ENCODE data around the gene PKD1L1.

The PKD1L1 gene

DNA sequence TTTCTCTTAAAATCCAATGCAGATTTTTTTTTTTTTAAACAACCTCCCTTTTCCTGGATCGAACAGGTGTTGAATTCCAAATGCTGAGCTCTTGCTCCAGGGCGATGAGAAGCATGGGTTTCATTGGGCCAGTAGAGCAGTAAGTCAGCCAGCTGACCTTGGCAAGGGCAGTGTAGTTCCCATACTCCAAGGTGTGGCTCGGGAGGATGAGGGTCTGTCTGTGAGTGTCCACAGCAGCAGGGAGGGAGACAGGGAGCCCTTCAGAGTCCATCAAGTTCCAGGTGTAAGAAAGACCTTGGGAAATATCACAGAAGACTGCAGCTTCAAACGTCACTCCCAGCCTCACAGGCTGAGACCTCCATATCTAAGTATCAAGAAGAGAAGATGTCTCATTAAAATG, 50.4 kb downstream of the PKD1L1 start:
- DNase-seq: no peak

DNA sequence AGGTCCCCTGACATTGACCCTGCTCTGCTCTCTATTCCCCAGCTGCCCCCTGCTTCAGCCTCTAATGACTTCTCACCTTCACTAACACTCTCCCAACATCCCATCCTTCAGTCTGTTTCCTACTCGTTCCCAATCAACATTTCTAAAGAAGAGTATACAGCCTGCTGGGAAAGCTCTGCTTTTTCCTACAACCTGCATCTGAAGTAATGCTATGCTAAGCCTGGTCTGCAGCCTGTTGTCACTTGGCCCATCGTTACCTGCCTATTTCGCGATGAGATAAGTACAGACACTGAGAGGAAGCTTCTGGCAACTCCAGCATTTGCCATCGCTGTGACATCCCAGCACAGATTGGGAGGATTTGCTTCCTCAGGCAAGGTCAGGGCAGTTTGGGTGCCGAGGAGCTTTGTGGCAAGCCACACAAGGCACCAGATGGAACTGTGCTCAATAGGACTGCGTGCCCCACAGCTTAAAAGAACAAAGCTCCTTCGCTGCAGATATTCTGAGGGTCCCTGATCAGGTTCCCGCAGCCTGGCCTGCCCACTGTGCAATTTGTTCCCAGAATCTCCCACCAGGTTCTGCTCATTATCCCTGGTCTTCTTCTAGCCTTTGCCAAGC, 51.4 kb downstream of the PKD1L1 start:
- DNase-seq: no peak

DNA sequence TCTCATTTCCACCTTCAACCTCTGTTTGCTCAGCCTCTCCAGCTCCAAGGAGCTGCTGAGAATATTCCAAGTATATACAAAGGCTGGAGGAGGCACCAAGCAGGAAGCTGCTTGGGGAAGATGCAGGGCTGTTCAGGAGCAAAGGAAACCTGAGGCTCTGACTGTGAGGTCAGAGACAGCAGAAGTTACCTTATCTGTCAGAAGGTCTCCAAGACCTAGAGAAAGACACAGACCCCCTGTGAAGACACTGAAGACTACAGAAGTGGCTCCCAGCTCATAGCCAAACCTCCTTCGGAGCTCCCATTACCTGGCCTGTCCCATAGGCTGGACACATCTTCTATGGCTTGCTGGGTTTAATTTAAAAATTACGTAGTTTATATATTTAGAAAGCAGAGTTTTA, 53.2 kb downstream of the PKD1L1 start:
- no peak for DNase-seq

DNA sequence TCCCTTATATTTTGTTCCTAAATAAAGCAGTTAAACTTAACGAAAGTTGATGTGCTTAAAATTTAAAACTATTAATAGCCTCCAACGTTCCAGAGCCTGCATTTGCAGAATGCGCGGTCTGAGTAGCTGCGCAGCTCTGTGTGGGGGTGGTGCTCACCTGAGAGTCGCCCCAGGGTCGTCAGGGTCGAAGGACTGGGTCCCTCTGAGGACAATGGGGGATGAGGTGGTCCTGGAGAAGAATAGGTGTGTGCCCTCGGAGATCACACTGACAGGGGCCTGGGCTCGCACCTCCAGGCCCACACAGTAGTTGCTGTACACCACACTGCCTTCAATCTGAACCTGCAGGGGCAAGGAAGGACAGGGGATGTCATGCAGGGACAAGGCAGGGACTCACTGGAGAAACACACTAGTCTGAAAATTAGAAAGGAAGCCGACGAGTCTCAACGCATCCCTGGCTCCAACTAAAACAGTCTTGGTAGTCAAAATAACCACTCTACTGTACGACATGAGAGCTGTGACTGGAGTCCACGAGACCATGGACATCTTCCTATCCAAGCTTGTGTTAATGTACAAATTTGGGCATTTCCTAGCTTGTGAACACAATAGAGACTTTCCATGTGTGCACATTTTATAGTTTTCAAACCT, 54.4 kb downstream of the PKD1L1 start:
- no peak for DNase-seq

DNA sequence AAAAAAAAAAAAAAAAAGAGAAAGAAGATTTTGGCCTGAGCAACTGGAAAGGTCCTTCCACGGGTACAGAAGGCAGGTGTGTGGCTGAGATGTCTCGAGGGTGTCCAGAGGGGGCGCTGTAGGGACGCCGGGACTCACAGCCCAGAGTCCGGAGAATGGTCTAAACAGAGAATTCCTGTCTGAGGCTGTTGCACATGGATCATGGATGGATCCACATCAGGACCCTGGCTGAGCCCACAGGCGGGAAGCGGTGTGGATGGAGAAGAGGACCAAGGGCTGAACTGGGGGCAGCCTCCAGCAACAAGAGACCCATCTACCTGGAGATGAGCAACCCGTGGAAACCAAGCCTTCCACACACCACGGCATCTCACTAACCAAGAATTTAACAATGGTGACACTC, 55.0 kb downstream of the PKD1L1 start:
- DNase-seq: no peak

- DNase-seq: no peak
Observed at GRCh38 chr7:47890606-47891005, 57.7 kb downstream of the PKD1L1 start.

GRCh38 chr7:47890125-47890524, 58.1 kb downstream of the PKD1L1 start:
- no peak for DNase-seq

GRCh38 chr7:47889723-47890122, 58.5 kb downstream of the PKD1L1 start:
- no peak for DNase-seq

DNA sequence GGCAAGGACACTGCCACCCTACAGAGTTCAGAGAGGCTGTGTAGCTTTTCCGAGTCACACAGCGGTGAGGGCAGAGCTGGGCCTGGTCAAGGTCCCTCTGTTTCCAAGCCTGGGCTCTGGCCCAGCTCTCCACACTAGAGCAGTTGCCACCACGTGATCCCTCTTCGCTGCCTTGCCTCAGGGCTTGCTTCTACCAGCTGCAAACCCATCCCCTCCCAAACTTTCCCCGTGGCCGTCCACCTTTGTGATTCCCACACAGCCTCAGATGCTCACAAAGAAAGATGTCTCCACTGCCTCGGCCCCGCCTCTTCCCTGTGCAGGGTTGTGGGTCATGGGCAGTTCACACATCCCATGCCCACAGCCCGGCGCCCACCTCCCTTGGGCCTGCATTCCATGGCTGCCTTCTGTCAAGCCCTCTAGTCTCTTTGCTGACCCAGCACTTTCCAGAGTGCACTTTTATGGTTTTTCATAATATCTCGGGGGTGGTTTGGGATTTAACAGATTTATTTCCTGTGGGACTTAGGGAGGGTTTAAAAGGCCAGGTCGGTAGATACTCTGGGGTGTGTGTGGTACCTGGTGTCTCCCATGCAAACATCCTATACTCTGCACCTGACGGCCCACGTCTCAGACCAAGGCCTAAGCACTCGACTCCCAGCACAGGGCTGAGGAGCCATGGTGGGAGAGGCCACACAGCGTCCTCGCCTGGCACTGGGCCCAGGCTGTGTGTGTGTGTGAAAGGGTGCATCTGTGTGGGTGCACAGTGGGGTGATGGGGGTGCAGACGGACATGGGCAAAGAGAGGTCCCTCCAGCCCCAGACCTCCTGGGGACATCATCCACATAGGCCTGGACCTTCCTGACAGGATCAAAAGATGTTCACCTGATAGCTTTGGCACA, 59.6 kb downstream of the PKD1L1 start:
- no peak for DNase-seq

GRCh38 chr7:47887016-47887640, 61.1 kb downstream of the PKD1L1 start:
- DNase-seq: no peak

GRCh38 chr7:47885987-47886811, 62.1 kb downstream of the PKD1L1 start:
- no peak for DNase-seq

DNA sequence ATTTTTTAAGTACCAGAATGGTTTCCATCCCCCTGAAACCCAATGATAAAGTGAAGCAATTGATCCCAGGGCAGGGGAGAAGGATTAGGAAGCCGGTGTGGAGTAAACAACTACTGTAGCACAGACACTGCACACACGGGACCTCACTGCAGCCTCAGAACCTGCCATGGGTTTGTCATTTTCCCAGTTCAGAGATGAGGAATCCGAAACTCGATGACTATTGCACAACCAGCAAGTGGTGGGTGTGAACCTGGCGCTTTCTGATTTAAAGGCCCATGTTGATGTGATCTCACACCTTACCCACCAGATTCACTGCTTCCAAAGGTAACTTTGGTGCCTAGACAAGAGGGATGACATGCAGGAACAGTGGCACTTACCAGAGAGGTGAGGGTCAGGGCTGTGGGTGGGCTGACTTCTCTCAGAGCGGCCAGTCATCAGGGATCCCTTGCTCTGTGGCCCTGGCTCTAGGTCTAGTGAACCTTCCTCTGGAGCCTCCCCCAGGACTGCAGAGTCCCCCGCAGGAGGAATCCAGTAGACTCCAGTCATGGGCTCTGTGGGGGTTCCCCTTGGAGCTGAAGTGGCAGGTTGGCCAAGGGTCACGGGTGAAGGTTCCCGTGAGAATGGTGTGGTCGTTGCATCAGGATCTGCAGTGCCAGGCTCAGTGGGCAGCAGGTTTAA, 62.8 kb downstream of the PKD1L1 start:
- peak in 1 of 2 donors; percentile 11 for DNase-seq

- no peak for DNase-seq
Observed at GRCh38 chr7:47884675-47885074, 63.6 kb downstream of the PKD1L1 start.

GRCh38 chr7:47882635-47883034, 65.6 kb downstream of the PKD1L1 start:
- peak; percentile 14 to 37 for DNase-seq

GRCh38 chr7:47881256-47881655, 67.0 kb downstream of the PKD1L1 start:
- DNase-seq: peak; percentile 61 to 82

DNA sequence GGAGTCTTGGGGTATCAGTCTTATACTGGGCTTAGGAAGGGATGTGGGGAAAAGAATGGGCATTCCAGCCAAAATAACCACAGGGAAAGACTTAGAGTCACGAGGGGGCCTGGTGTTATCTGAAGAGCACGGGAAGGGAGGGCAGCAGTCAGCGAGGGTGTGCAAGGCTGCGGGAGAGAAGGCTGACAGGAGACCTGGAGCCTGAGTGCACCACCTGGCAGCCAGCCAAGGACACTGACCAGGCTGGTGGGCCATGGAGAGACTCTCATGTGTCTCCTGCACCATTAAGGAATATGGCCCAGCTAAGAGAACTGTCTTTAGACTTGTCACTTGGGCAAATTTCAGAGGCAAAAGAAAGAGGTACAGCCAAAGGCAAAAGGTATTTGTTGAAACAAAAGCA, 69.6 kb downstream of the PKD1L1 start:
- no peak for DNase-seq

DNA sequence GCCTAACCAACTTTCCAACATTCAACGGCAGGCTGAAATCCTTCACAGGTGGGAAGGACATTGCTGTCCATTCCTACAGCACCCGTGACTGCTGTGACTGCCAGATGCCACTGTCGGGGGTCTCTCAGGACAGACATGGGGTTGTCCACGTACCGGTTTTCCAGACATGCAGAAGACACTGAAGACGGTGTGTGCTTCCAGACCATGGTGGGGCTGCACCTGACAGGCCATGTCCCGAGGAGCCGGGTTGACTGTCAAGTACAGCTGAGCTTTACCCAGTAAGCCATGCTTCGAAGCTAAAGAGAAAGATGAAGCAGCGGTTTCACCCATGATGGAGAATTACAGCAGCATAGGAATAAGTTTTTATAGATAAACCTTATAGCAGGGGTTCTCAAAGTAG, 70.9 kb downstream of the PKD1L1 start:
- no peak for DNase-seq

DNA sequence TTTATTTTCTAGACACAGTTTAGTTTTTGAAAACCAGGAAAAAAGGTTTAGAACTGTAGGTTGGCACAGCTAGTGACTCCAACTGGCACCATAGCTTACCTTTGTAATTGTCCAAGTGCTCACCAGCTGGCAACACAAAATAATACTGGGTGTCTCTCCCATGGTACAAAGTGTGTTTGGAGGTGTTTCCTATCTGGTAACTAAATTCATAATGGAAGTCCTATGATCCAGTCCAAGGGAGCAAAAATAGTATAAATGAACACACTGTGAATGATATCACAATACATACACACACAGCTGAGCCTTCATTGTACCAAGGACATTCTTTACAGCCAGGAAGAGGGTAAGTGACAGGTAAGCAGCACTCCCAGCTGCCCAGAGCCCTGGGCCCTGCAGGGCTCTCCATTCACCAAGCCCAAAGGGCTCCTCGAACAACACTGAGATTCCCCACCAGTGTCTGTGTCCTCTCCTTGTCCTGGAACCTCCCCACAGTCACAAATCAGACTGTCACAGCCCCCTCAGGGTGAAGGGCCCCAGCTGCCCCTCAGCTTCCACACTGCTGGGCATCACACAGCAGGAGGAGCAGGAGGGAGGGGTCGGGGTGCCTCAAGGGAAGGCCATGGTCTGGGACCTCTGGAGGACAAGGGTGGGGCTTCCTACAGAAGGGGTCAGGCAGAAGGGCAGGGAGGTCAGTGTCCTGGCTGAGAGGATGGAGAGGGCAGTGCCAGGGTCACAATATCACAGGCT, 72.1 kb downstream of the PKD1L1 start:
- no peak for DNase-seq

GRCh38 chr7:47875406-47875805, 72.9 kb downstream of the PKD1L1 start:
- DNase-seq: no peak

DNA sequence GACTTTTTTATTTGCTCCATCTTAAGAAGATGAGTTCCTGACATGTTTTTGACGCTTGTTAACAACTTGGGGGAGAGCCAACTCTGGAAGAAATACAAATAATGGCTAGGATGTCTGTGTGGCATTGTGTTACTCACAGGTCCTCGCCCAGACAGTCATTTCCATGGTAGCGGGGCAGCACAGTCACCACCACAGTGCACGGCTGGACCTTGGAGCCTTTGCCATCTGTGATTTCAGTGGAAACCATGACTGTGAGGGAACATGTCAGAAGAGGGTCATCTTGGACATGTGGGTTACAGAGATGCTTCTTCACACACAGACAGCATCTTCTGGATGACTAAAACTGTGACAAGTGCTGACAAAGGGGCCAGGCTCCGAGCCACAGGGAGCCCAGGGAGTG, 74.5 kb downstream of the PKD1L1 start:
- no peak for DNase-seq

- no peak for DNase-seq
Observed at GRCh38 chr7:47867286-47867685, 81.0 kb downstream of the PKD1L1 start.

All from inflammatory macrophage treated with lipopolysaccharide for 1 hour (primary cell).